ENCODE measurements around the gene MAB21L3. TPM values are rescaled to one million over a fixed set of nuclear protein-coding genes. Genes with fewer than 3 reads are reported as not detected.

Gene MAB21L3
- total and polyA plus RNA-seq, 2 experiments from 2014 or later: not detected

- peaks cover 6% of the 10 kb centered on the region for H3K27me3 Mint-ChIP-seq (ENCODE audit: insufficient read depth, low read depth, poor library complexity)
- no peaks in the 10 kb centered on the region for H3K4me1 ChIP-seq (ENCODE audit: insufficient read depth)
- no peaks in the 10 kb centered on the region for H3F3A ChIP-seq (replicated peaks; ENCODE audit: low read depth)
- ATAC-seq: no peak
- H3K36me3 Mint-ChIP-seq (ENCODE audit: low read depth): no peaks in the 10 kb centered on the region
- no peaks in the 10 kb centered on the region for H3K79me2 ChIP-seq (replicated peaks; ENCODE audit: insufficient read depth)
- H3K4me3 Mint-ChIP-seq: no peak overlapping the region
- H3K27me3 ChIP-seq (ENCODE audit: insufficient read depth): no peaks in the 10 kb centered on the region
- H3K9me2 ChIP-seq (ENCODE audit: insufficient read depth): no peaks in the 10 kb centered on the region
- no peaks in the 10 kb centered on the region for H3K9me3 Mint-ChIP-seq
- no peaks in the 10 kb centered on the region for H3K36me3 ChIP-seq (ENCODE audit: insufficient read depth)
- DNase-seq (ENCODE audit: low spot score): no peak
- no peak overlapping the region for H3K27ac ChIP-seq (ENCODE audit: low read depth)
- TF ChIP-seq ZNF114 (CRISPR knock-in tag; IDR thresholded peaks at IDR 0.05) (no peak), NANOG (IDR thresholded peaks at IDR 0.05; ENCODE audit: borderline replicate concordance) (no peak), STAT1 (IDR thresholded peaks at IDR 0.05; ENCODE audit: unreplicated experiment) (no peak), CTCF (conservative IDR thresholded peaks at IDR 0.05; ENCODE audit: low read depth in 2 of 2) (no peak), JUNB (IDR thresholded peaks at IDR 0.05; ENCODE audit: unreplicated experiment) (no peak), POLR2AphosphoS5 (IDR thresholded peaks at IDR 0.05; ENCODE audit: low read depth) (no peak), CREB1 (CRISPR knock-in tag; IDR thresholded peaks at IDR 0.05; ENCODE audit: low read depth) (no peak), EZH2 (IDR thresholded peaks at IDR 0.05; ENCODE audit: low read depth, unreplicated experiment) (no peak), EZH2phosphoT487 (IDR thresholded peaks at IDR 0.05; ENCODE audit: unreplicated experiment) (no peak), ZNF462 (CRISPR knock-in tag; IDR thresholded peaks at IDR 0.05) (no peak), ZNF331 (CRISPR knock-in tag; IDR thresholded peaks at IDR 0.05; ENCODE audit: low read depth) (no peak)
- H3K4me3 ChIP-seq: no peak overlapping the region
- no peak overlapping the region for H2AFZ ChIP-seq
- peaks cover 3% of the 10 kb centered on the region; the same call in 1 of the 3 replicates for H3K4me1 Mint-ChIP-seq
- H3K4me2 ChIP-seq: no peak overlapping the region
- H3K27ac Mint-ChIP-seq: no peak overlapping the region
- no peaks in the 10 kb centered on the region for H4K20me1 ChIP-seq (replicated peaks; ENCODE audit: insufficient read depth)
Observed at GRCh38 chr1:116134476-116134773, 23.2 kb downstream of the MAB21L3 start.

All from GM23338 (cell line).